Measurements from ENCODE around the gene TXNRD2.

The TXNRD2 gene

GRCh38 chr22:19878461-19879245, 63.0 kb downstream of the TXNRD2 start:
- no peak overlapping the region for H3K9ac ChIP-seq (ENCODE audit: low read length)
- H3K9me3 ChIP-seq (ENCODE audit: control insufficient read depth, low read length) = no peaks in the 10 kb centered on the region
- no peak overlapping the region for H3K4me3 ChIP-seq (ENCODE audit: low read length)
- peaks cover 17% of the 10 kb centered on the region for H3K4me1 ChIP-seq (ENCODE audit: control insufficient read depth, insufficient read depth, low read length)
- H3K36me3 ChIP-seq (ENCODE audit: control insufficient read depth, insufficient read depth, low read length) = no peaks in the 10 kb centered on the region
- H3K27me3 ChIP-seq (ENCODE audit: control insufficient read depth, insufficient read depth, low read length) = no peaks in the 10 kb centered on the region

DNA sequence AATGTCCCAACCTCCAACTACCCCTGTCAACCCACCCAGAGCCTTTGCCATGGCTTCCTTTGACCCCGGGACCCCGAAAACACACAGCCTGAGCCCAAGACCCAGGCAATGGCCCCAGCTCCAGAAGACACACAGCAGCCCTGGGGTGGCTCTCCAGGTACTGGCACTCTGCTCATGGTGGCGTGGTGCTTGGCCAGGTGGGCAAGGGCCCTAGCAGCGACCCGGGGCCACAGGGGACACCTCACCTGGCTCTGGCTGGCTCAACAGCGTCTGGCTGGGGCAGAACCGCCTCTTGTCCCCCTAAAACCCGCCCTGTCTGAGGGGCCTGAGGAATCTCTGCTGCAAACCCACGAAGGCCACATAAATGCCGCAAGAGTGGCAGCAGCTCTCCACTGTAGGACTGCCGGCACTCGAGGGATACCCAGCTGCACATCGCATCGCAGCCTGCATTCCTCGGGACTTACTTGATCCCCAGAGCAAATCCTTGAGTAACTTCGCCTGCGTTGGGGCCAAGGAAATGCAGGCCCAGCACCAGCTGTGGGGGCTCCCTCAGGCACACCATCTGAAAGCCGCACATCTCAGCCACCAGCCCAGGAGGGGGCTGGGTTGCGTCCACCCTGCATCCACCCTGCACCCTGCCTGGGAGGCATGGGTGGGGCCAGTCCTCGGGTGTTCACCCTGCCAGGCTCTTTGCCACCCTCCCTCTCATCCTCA, 63.8 kb downstream of the TXNRD2 start:
- no peaks in the 10 kb centered on the region for H3K36me3 ChIP-seq (ENCODE audit: control insufficient read depth, insufficient read depth, low read length)
- H3K9me3 ChIP-seq (ENCODE audit: control insufficient read depth, low read length) = no peaks in the 10 kb centered on the region
- H3K4me3 ChIP-seq (ENCODE audit: low read length) = no peak overlapping the region
- peaks cover 24% of the 10 kb centered on the region for H3K4me1 ChIP-seq (ENCODE audit: control insufficient read depth, insufficient read depth, low read length)
- H3K27me3 ChIP-seq (ENCODE audit: control insufficient read depth, insufficient read depth, low read length) = no peaks in the 10 kb centered on the region
- no peak overlapping the region for H3K9ac ChIP-seq (ENCODE audit: low read length)

DNA sequence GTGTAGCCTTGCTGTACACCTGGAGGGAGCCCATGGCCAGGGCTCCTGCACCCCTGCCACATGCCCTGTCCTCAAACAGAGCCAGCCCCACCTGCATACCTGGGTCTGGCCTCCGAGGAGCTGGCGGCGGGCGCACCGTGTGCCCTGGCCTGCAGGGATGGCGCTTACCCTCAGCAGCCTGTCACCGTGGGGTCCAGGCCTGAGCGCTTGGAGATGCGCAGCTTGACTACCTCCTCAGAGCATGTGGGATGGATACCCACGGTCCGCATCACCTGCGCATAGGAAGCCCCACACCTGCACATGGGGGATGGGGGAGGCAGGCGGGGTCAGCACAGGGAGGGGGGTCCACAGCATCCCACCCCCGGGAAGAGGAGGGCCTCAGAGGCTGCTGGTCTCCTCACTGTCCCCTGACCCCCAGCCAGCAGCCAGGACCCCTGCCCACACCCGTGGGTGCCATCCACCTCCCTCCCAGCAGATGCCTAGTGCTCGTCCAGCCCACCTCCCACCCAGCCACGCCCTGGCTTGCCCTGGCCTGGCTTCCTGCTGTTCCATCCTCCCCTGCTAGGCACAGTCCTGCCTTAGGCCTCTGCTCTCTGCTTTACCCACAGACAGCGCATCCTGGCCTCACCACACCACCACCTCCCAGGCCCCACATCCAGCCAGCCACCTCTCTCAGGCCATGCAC, 64.5 kb downstream of the TXNRD2 start:
- peaks cover 24% of the 10 kb centered on the region for H3K4me1 ChIP-seq (ENCODE audit: control insufficient read depth, insufficient read depth, low read length)
- no peak overlapping the region for H3K4me3 ChIP-seq (ENCODE audit: low read length)
- no peaks in the 10 kb centered on the region for H3K36me3 ChIP-seq (ENCODE audit: control insufficient read depth, insufficient read depth, low read length)
- H3K9ac ChIP-seq (ENCODE audit: low read length) = no peak overlapping the region
- H3K27me3 ChIP-seq (ENCODE audit: control insufficient read depth, insufficient read depth, low read length) = no peaks in the 10 kb centered on the region
- H3K9me3 ChIP-seq (ENCODE audit: control insufficient read depth, low read length) = no peaks in the 10 kb centered on the region

GRCh38 chr22:19876314-19876940, 65.2 kb downstream of the TXNRD2 start:
- no peaks in the 10 kb centered on the region for H3K9me3 ChIP-seq (ENCODE audit: control insufficient read depth, low read length)
- H3K4me1 ChIP-seq (ENCODE audit: control insufficient read depth, insufficient read depth, low read length) = peaks cover 24% of the 10 kb centered on the region
- H3K27me3 ChIP-seq (ENCODE audit: control insufficient read depth, insufficient read depth, low read length) = no peaks in the 10 kb centered on the region
- H3K4me3 ChIP-seq (ENCODE audit: low read length) = no peak overlapping the region
- no peaks in the 10 kb centered on the region for H3K36me3 ChIP-seq (ENCODE audit: control insufficient read depth, insufficient read depth, low read length)
- H3K9ac ChIP-seq (ENCODE audit: low read length) = no peak overlapping the region

- peaks cover 24% of the 10 kb centered on the region for H3K4me1 ChIP-seq (ENCODE audit: control insufficient read depth, insufficient read depth, low read length)
- no peaks in the 10 kb centered on the region for H3K27me3 ChIP-seq (ENCODE audit: control insufficient read depth, insufficient read depth, low read length)
- H3K4me3 ChIP-seq (ENCODE audit: low read length) = no peak overlapping the region
- H3K36me3 ChIP-seq (ENCODE audit: control insufficient read depth, insufficient read depth, low read length) = no peaks in the 10 kb centered on the region
- H3K9ac ChIP-seq (ENCODE audit: low read length) = no peak overlapping the region
- H3K9me3 ChIP-seq (ENCODE audit: control insufficient read depth, low read length) = no peaks in the 10 kb centered on the region
Observed at GRCh38 chr22:19875531-19876313, 65.9 kb downstream of the TXNRD2 start.

DNA sequence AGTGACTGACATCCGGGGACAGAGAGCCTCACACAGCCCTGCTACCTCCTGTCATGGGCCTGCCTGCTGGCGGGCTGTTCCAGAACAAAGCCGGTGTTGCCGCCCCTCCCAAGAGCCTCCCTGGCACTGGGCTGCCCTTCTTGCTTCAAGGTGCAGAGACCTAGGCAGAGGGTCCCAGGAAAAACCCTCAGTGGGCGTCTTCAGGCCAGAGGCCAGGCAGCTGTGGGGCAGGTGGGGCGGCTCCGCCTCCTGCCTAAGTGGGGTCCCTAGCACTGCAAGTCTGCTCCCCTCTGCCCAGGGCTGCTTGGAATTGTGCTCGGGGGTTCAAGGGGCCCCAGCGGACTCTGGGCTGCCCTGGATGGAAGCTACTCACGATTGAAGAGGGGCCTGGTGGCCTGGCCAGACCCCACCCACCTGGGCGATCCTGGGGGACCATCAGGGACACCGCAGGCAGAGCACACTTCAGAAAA, 66.5 kb downstream of the TXNRD2 start:
- peaks cover 25% of the 10 kb centered on the region for H3K4me1 ChIP-seq (ENCODE audit: control insufficient read depth, insufficient read depth, low read length)
- no peaks in the 10 kb centered on the region for H3K9me3 ChIP-seq (ENCODE audit: control insufficient read depth, low read length)
- no peaks in the 10 kb centered on the region for H3K36me3 ChIP-seq (ENCODE audit: control insufficient read depth, insufficient read depth, low read length)
- no peak overlapping the region for H3K4me3 ChIP-seq (ENCODE audit: low read length)
- H3K27me3 ChIP-seq (ENCODE audit: control insufficient read depth, insufficient read depth, low read length) = no peaks in the 10 kb centered on the region
- no peak overlapping the region for H3K9ac ChIP-seq (ENCODE audit: low read length)

DNA sequence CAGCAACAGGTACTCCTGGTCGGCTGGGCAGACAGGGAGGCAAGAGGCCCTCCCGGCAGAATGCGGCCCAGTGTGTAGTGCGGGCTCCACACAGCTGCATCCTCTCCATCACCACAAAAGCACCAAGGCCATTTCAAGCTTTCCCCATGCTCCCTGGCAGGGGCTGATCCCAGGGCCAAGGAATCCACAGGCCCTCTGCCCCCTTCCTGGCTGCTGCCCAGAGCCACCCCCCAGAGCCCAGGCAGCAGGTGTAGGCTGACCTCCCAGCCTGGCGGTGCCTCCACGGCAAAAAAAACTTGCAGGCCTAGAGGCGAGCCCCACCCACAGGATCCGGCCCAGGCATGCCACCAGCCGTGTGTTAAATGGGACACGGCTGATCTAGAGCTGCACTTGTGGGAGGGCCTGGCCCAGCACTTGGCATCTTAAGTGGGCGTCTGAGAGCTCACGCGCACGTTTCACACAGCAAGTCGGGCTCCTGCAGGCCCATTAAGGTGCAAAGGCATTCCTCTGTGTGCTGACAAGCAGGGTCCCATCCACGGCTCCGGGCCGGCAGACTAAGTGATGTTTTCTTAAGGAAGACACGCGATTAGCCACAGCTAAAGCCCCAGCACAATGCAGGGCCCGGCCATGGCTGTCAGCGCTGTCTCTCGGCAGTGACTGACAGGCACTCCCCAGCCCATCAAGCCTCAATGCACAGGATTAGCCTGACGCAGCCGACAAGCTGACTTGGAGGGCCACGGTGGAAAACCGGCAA, 67.1 kb downstream of the TXNRD2 start:
- Histone ChIP-seq H3K36me3 (ENCODE audit: control insufficient read depth, insufficient read depth, low read length) (no peaks in the 10 kb centered on the region), H3K9ac (ENCODE audit: low read length) (no peak overlapping the region), H3K9me3 (ENCODE audit: control insufficient read depth, low read length) (no peaks in the 10 kb centered on the region), H3K4me3 (ENCODE audit: low read length) (no peak overlapping the region), H3K4me1 (ENCODE audit: control insufficient read depth, insufficient read depth, low read length) (peaks cover 30% of the 10 kb centered on the region), H3K27me3 (ENCODE audit: control insufficient read depth, insufficient read depth, low read length) (no peaks in the 10 kb centered on the region)

DNA sequence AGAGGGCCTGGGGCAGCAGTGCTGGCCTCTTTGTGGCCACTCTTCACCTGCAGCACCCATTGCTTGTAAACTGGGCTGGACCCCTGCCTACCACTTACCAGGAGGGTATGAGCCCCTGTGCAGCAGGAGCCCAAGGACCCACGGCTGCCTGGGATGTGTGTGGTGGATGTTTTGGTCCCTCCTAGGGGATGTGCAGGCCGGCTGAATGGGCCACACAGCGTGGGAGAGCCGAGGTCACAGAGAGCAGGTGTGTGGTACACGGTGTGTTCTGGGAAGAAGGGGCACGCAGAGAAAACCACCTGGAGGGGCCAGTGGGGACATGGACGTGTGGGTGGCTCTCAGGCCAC, 67.7 kb downstream of the TXNRD2 start:
- Histone ChIP-seq H3K9ac (ENCODE audit: low read length) (no peak overlapping the region), H3K4me3 (ENCODE audit: low read length) (no peak overlapping the region), H3K9me3 (ENCODE audit: control insufficient read depth, low read length) (no peaks in the 10 kb centered on the region), H3K4me1 (ENCODE audit: control insufficient read depth, insufficient read depth, low read length) (peaks cover 36% of the 10 kb centered on the region), H3K27me3 (ENCODE audit: control insufficient read depth, insufficient read depth, low read length) (no peaks in the 10 kb centered on the region), H3K36me3 (ENCODE audit: control insufficient read depth, insufficient read depth, low read length) (no peaks in the 10 kb centered on the region)

GRCh38 chr22:19873138-19873959, 68.3 kb downstream of the TXNRD2 start:
- H3K4me3 ChIP-seq (ENCODE audit: low read length) = no peak overlapping the region
- H3K4me1 ChIP-seq (ENCODE audit: control insufficient read depth, insufficient read depth, low read length) = peaks cover 36% of the 10 kb centered on the region
- no peaks in the 10 kb centered on the region for H3K9me3 ChIP-seq (ENCODE audit: control insufficient read depth, low read length)
- no peak overlapping the region for H3K9ac ChIP-seq (ENCODE audit: low read length)
- H3K36me3 ChIP-seq (ENCODE audit: control insufficient read depth, insufficient read depth, low read length) = no peaks in the 10 kb centered on the region
- no peaks in the 10 kb centered on the region for H3K27me3 ChIP-seq (ENCODE audit: control insufficient read depth, insufficient read depth, low read length)

DNA sequence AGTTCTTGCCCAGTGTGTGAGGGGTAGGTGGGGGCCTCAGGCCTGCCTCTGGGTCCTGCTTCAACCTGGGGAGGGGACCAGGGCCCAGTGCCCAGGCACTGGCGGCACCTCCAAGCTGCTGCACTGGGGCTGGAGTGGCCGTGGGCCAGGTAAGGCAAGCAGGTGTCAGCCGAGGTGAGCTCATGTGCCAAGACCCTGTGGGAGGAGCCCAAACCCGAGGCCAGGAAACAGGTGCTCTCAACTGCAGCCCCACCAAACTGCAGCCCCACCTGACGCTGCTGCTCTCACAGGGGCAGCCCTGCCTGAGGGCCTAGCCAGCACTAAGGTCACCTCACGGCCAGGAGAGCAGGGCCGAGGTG, 68.9 kb downstream of the TXNRD2 start:
- no peak overlapping the region for H3K9ac ChIP-seq (ENCODE audit: low read length)
- H3K4me3 ChIP-seq (ENCODE audit: low read length) = no peak overlapping the region
- H3K27me3 ChIP-seq (ENCODE audit: control insufficient read depth, insufficient read depth, low read length) = no peaks in the 10 kb centered on the region
- H3K36me3 ChIP-seq (ENCODE audit: control insufficient read depth, insufficient read depth, low read length) = no peaks in the 10 kb centered on the region
- H3K9me3 ChIP-seq (ENCODE audit: control insufficient read depth, low read length) = no peaks in the 10 kb centered on the region
- peaks cover 36% of the 10 kb centered on the region for H3K4me1 ChIP-seq (ENCODE audit: control insufficient read depth, insufficient read depth, low read length)

All from mucosa of stomach (tissue), 1 donor.